IgD-negative memory B cell (primary cell): ENCODE measurements around the gene JMJD4. TPM values are rescaled to one million over a fixed set of nuclear protein-coding genes. Genes with fewer than 3 reads are reported as not detected.

ENCODE experiments used
- H3K27ac Mint-ChIP-seq, 3 donors: one replicate each; pipeline ENCODE4 v1.8.0; 2020 to 2022; ENCODE audit warnings: mild to moderate bottlenecking in 3 of 3, mixed read lengths in 3 of 3, moderate library complexity in 1 of 3
- H3K27me3 Mint-ChIP-seq: one replicate; pipeline ENCODE4 v1.8.0; 2021; ENCODE audit warnings: mixed read lengths
- H3K36me3 Mint-ChIP-seq: one replicate; pipeline ENCODE4 v1.8.0; 2020; ENCODE audit warnings: mild to moderate bottlenecking, mixed read lengths
- H3K4me1 Mint-ChIP-seq, 3 donors: one replicate each; pipeline ENCODE4 v1.8.0; 2020 to 2022; ENCODE audit warnings: mixed read lengths in 3 of 3, mild to moderate bottlenecking in 1 of 3
- H3K4me3 Mint-ChIP-seq, 4 donors: one replicate each; pipeline ENCODE4 v1.8.0; 2020 to 2022; ENCODE audit warnings: mild to moderate bottlenecking in 4 of 4, mixed read lengths in 4 of 4, moderate library complexity in 3 of 4
- H3K9me3 Mint-ChIP-seq, 3 donors: one replicate each; pipeline ENCODE4 v1.8.0; 2020 to 2021; ENCODE audit warnings: mixed read lengths in 3 of 3, mild to moderate bottlenecking in 1 of 3
- polyA plus RNA-seq: library from polyadenylated mRNA; unstranded; fragments of 300-500 nt; fragmentation: Illumina TruSeq; gene quantifications from one replicate; pipeline ENCODE4 v1.2.3, GENCODE V29; 2021

JMJD4 gene
- polyA plus RNA-seq, 1 donor from 2014 or later: 29.3 TPM

DNA sequence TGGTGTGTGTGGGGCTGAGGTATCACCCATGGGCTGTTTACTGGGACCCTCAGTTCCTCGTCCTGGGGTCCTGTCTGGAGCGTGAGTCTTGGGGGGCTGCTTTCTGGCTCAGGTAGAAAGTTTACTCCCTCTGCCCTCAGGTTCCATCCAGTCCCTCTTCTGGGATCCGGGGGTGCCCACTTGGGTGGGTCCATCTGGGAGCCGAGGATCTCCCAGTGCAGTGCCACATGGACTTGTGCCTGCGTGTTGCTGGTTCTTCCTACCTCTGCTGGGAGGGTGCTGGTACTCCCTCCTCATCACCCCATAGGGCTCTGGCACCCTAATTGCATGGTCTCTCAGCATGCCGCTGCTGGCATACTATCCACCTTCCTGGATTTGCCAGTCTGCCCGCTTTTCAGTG, 14.1 kb upstream of the JMJD4 start:
- Mint-ChIP-seq H3K27me3 (no peaks in the 10 kb centered on the region), H3K9me3 (no peaks in the 10 kb centered on the region), H3K4me3 (no peak overlapping the region), H3K4me1 (peaks cover 0 to 17% (median 9%) of the 10 kb centered on the region in 3 donors), H3K36me3 (peaks cover 7% of the 10 kb centered on the region), H3K27ac (no peak overlapping the region)

- Mint-ChIP-seq H3K36me3 (peaks cover 7% of the 10 kb centered on the region), H3K4me1 (peaks cover 0 to 16% (median 13%) of the 10 kb centered on the region in 3 donors), H3K27ac (no peak overlapping the region), H3K27me3 (no peaks in the 10 kb centered on the region), H3K4me3 (no peak overlapping the region), H3K9me3 (no peaks in the 10 kb centered on the region)
These were observed 13.5 kb upstream of the JMJD4 start for GRCh38 chr1:227748496-227749182.

- peaks cover 7% of the 10 kb centered on the region for H3K36me3 Mint-ChIP-seq
- no peak overlapping the region for H3K27ac Mint-ChIP-seq
- H3K4me1 Mint-ChIP-seq: peaks cover 0 to 16% (median 13%) of the 10 kb centered on the region in 3 donors
- no peak overlapping the region for H3K4me3 Mint-ChIP-seq
- H3K27me3 Mint-ChIP-seq: no peaks in the 10 kb centered on the region
- no peaks in the 10 kb centered on the region for H3K9me3 Mint-ChIP-seq
These were observed 12.9 kb upstream of the JMJD4 start for GRCh38 chr1:227747948-227748495.

DNA sequence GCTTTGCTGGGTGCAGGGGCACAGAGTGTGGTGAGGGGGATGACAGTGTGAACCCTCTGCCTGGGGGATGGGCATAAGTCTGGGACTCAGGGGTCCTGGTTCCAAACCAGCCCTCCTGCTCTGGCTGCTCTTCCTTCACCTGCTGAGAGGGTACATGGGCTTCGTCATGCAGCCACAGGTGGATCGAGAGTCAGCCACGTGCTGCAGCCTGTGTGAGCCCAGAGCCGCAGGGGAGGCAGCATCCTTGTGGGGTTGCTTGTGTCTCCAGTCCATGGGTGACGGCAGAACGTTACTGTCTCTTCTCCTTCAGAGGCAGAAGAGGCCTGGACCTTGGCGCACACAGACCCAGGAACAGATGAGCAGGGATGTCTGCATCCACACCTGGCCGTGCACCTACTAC, 12.3 kb upstream of the JMJD4 start:
- H3K4me1 Mint-ChIP-seq: peaks cover 0 to 15% (median 13%) of the 10 kb centered on the region in 3 donors
- H3K27me3 Mint-ChIP-seq: no peaks in the 10 kb centered on the region
- no peaks in the 10 kb centered on the region for H3K9me3 Mint-ChIP-seq
- no peak overlapping the region for H3K27ac Mint-ChIP-seq
- no peak overlapping the region for H3K4me3 Mint-ChIP-seq
- H3K36me3 Mint-ChIP-seq: peaks cover 7% of the 10 kb centered on the region

GRCh38 chr1:227746676-227747075, 11.6 kb upstream of the JMJD4 start:
- Mint-ChIP-seq H3K36me3 (peaks cover 7% of the 10 kb centered on the region), H3K27me3 (no peaks in the 10 kb centered on the region), H3K9me3 (no peaks in the 10 kb centered on the region), H3K4me1 (peaks cover 0 to 14% (median 13%) of the 10 kb centered on the region in 3 donors), H3K4me3 (no peak overlapping the region), H3K27ac (no peak overlapping the region)

DNA sequence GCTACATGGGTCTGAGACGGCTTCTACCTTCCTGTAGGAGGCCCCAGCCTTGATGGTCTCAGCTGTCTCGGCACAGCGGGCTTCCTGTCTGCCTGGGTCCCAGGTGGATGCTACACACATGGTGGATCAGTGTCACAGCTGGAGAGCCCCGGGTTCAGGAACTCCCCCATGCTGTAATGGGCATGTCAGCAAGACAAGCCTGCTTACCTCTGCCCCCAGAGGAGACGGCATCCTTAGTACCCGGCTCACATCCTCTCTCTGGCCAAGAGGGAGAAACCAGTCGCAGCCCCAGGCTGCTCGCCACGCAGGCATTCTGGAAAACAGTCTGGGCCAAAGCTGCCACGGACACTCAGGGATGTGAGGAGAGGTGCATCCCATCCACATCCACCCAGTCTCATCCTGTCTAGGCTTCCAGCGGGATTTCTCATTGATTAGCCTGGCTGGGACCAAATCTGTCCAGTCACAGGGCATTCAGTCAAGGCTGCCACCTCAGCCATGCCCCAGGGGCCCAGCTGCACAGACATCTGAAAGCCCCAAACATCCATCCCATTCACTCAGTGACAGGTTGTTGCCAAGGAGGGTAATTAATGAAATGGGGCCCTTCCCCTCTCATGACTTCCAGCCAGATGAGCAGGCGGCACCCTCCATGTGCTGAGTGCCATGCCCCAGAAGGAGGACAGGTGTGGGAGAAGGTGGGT, 10.6 kb upstream of the JMJD4 start:
- H3K27ac Mint-ChIP-seq: no peak overlapping the region

GRCh38 chr1:227744668-227745067, 9.6 kb upstream of the JMJD4 start:
- peaks cover 6 to 21% (median 19%) of the 10 kb centered on the region in 3 donors for H3K4me1 Mint-ChIP-seq
- H3K36me3 Mint-ChIP-seq: peaks cover 7% of the 10 kb centered on the region
- peak overlapping the region in 1 of 3 donors; percentile 23 for H3K27ac Mint-ChIP-seq
- H3K9me3 Mint-ChIP-seq: no peaks in the 10 kb centered on the region
- H3K27me3 Mint-ChIP-seq: no peaks in the 10 kb centered on the region
- no peak overlapping the region for H3K4me3 Mint-ChIP-seq

More for the DNA sequence above, 10.6 kb upstream of the JMJD4 start:
- H3K36me3 Mint-ChIP-seq: peaks cover 2% of the 10 kb centered on the region
- H3K9me3 Mint-ChIP-seq: no peaks in the 10 kb centered on the region
- no peak overlapping the region for H3K4me3 Mint-ChIP-seq
- peaks cover 0 to 15% (median 13%) of the 10 kb centered on the region in 3 donors for H3K4me1 Mint-ChIP-seq
- no peaks in the 10 kb centered on the region for H3K27me3 Mint-ChIP-seq

GRCh38 chr1:227742738-227743715, 7.9 kb upstream of the JMJD4 start:
- H3K36me3 Mint-ChIP-seq: peaks cover 5% of the 10 kb centered on the region
- H3K27me3 Mint-ChIP-seq: no peaks in the 10 kb centered on the region
- H3K27ac Mint-ChIP-seq: no peak overlapping the region
- peaks cover 14 to 28% (median 23%) of the 10 kb centered on the region in 3 donors for H3K4me1 Mint-ChIP-seq
- no peak overlapping the region for H3K4me3 Mint-ChIP-seq
- no peaks in the 10 kb centered on the region for H3K9me3 Mint-ChIP-seq

DNA sequence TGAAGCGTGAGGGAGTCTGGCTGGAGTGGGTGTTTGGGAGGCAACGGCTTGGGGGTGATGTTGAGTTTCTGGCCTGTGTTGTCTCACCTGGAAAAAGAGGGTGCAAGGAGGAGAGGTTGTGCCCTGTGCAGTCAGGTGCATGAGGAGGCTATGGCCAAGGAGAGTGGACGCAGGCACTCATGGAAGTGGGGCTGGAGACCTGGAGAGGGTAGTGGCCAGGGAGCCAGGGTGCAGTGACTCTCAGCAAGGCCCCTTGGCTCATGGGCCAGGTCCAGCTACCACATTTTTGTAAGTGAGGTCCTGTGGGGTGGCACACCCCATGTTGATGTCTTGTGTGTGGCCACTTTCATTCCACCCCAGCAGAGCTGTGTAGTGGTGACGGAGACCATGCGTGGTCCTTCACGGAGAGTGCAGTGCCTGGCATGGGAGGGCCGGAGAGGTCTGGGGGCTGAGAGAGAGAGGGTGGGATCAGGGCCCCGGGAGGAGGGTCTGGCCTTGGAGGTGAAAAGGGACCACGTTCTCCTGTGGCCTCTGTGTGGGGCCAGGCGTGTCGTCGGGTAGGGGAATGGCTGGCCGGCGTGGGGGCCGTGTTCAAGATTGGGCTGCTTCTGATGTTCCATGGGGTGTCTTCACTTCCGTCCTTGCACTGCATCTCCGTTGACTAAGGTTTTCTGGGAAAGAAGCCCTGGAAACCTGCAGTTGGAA, 6.2 kb upstream of the JMJD4 start:
- no peaks in the 10 kb centered on the region for H3K9me3 Mint-ChIP-seq
- peaks cover 19 to 28% (median 23%) of the 10 kb centered on the region in 3 donors for H3K4me1 Mint-ChIP-seq
- no peak overlapping the region for H3K4me3 Mint-ChIP-seq
- no peaks in the 10 kb centered on the region for H3K27me3 Mint-ChIP-seq
- peak overlapping the region in 1 of 3 donors; percentile 67 for H3K27ac Mint-ChIP-seq
- peaks cover 5% of the 10 kb centered on the region for H3K36me3 Mint-ChIP-seq

DNA sequence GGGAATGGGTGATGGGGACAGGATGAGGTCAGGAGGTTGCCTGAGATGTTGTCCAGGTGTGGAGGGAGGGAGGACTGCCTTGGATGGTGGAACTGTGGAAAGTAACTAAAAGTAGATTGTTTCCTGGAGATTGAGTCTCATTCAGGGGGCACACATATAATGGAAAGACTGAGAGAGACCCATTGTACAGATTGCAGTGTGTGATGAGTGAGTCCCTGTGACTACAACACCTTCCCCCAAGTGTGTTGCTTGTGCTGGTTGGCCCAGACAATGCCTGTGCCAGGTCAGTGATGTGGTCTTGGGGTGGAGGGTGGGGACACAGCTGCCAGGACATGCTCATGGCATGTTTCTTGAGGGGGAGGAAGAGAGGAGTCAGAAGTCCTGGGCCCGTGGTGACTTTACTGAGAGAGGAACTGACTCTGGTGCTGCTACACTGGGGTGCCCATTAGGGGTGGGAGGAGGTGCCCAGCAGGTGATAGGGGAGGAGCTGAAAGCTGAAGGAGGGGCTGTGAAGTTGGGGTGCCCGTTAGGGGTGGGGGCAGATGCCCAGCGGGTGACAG, 5.4 kb upstream of the JMJD4 start:
- Mint-ChIP-seq H3K4me1 (peaks cover 19 to 29% (median 25%) of the 10 kb centered on the region in 3 donors), H3K27me3 (no peaks in the 10 kb centered on the region), H3K4me3 (peak overlapping the region in 1 of 4 donors; percentile 12), H3K9me3 (no peaks in the 10 kb centered on the region), H3K36me3 (peaks cover 5% of the 10 kb centered on the region), H3K27ac (peak overlapping the region in 2 of 3 donors; percentile 80 to 82)

- Mint-ChIP-seq H3K36me3 (peaks cover 5% of the 10 kb centered on the region), H3K4me1 (peaks cover 19 to 28% (median 24%) of the 10 kb centered on the region in 3 donors), H3K27ac (peak overlapping the region in 2 of 3 donors; percentile 31 to 82), H3K27me3 (no peaks in the 10 kb centered on the region), H3K4me3 (peak overlapping the region in 3 of 4 donors; percentile 12 to 33 (median 29)), H3K9me3 (no peaks in the 10 kb centered on the region)
These were observed 4.5 kb upstream of the JMJD4 start for GRCh38 chr1:227739636-227740035.

- no peak overlapping the region for H3K27ac Mint-ChIP-seq
- H3K36me3 Mint-ChIP-seq: peaks cover 5% of the 10 kb centered on the region
- no peaks in the 10 kb centered on the region for H3K27me3 Mint-ChIP-seq
- peaks cover 25 to 28% (median 27%) of the 10 kb centered on the region in 3 donors for H3K4me1 Mint-ChIP-seq
- H3K9me3 Mint-ChIP-seq: no peaks in the 10 kb centered on the region
- peak overlapping the region in 1 of 4 donors; percentile 61 for H3K4me3 Mint-ChIP-seq
These were observed 3.7 kb upstream of the JMJD4 start for GRCh38 chr1:227738820-227739219.

- no peaks in the 10 kb centered on the region for H3K9me3 Mint-ChIP-seq
- peaks cover 5% of the 10 kb centered on the region for H3K36me3 Mint-ChIP-seq
- H3K4me3 Mint-ChIP-seq: peak overlapping the region; percentile 41 to 92 (median 76)
- H3K4me1 Mint-ChIP-seq: peaks cover 25 to 31% (median 29%) of the 10 kb centered on the region in 3 donors
- no peaks in the 10 kb centered on the region for H3K27me3 Mint-ChIP-seq
- H3K27ac Mint-ChIP-seq: peak overlapping the region; percentile 58 to 86 (median 63)
These were observed 1.8 kb upstream of the JMJD4 start for GRCh38 chr1:227736814-227737432.
